SK-N-MC (cell line): ENCODE measurements around the gene RTCA.
A peak's percentile ranks its signal among the peaks of the same experiment; 100 is the strongest.
"Not testable (repeated sequence)": the region's sequence is repeated elsewhere in the genome, so short reads cannot be mapped to it uniquely, and the experiment has no call there.

Experiments
- DNase-seq: peaks from one replicate; pipeline ENCODE4 v3.0.0-alpha.2; 2011; ENCODE audit warnings: low read depth, low spot score
- H3K27ac ChIP-seq: fragments of 200-600 bp; sonication (generic); 2 replicates; pipeline ENCODE4 v1.5.1; 2016; ENCODE audit warnings: mixed run types
- H3K36me3 ChIP-seq: fragments of 200-600 bp; sonication (generic); 2 replicates; pipeline ENCODE4 v1.6.1; 2017; ENCODE audit warnings: antibody characterized with exemption, low read length, mixed read lengths; ENCODE audit not compliant: insufficient read depth
- H3K4me3 ChIP-seq: fragments of 200-600 bp; sonication (generic); 2 replicates; pipeline ENCODE4 v1.5.1; 2016
- H3K9ac ChIP-seq: fragments of 200-600 bp; sonication (generic); 2 replicates; pipeline ENCODE4 v1.8.0; 2017; ENCODE audit warnings: mixed run types, mixed read lengths; ENCODE audit not compliant: insufficient read length
- H3K9me3 ChIP-seq: fragments of 200-600 bp; sonication (generic); 2 replicates; pipeline ENCODE4 v1.6.1; 2017; ENCODE audit warnings: low read depth, mild to moderate bottlenecking, antibody characterized with exemption, low read length, moderate library complexity, mixed read lengths
- EZH2 ChIP-seq: fragments of 200-600 bp; sonication (generic); IDR thresholded peaks from one replicate; pipeline ENCODE4 v1.6.1; 2017; ENCODE audit warnings: antibody characterized with exemption
- FOXP2 ChIP-seq: optimal IDR thresholded peaks from 2 replicates; pipeline ENCODE3; 2011; ENCODE audit warnings: mild to moderate bottlenecking, moderate library complexity; ENCODE audit not compliant: insufficient read depth; ENCODE audit errors: extremely low read length, control extremely low read depth
- POLR2AphosphoS5 ChIP-seq: IDR thresholded peaks from 2 replicates; pipeline ENCODE4 v1.6.1; 2012; ENCODE audit warnings: mild to moderate bottlenecking, low read depth, low read length, borderline replicate concordance

The RTCA gene

GRCh38 chr1:100250264-100250663 lies 15.8 kb upstream of the RTCA start:
- H3K9ac ChIP-seq, result peak overlapping the region; percentile 21
- peak overlapping the region; percentile 94 for H3K4me3 ChIP-seq
- DNase-seq, result no peak
- no peaks in the 10 kb centered on the region for H3K36me3 ChIP-seq
- peak overlapping the region; percentile 52; the same call in 1 of the 2 replicates for H3K27ac ChIP-seq
- TF ChIP-seq FOXP2 (no peak), POLR2AphosphoS5 (no peak), EZH2 (no peak)
- no peaks in the 10 kb centered on the region for H3K9me3 ChIP-seq

- Histone ChIP-seq H3K27ac (no peak overlapping the region), H3K36me3 (no peaks in the 10 kb centered on the region), H3K9me3 (no peaks in the 10 kb centered on the region), H3K9ac (no peak overlapping the region), H3K4me3 (no peak overlapping the region; the same call in 1 of the 2 replicates)
- no peak for DNase-seq
- no peak for TF ChIP-seq POLR2AphosphoS5
- no peak for TF ChIP-seq FOXP2
- TF ChIP-seq EZH2, result no peak
Measured at GRCh38 chr1:100250807-100251206, 15.2 kb upstream of the RTCA start.

- no peak for DNase-seq
- Histone ChIP-seq H3K27ac (no peak overlapping the region), H3K36me3 (no peaks in the 10 kb centered on the region), H3K4me3 (no peak overlapping the region), H3K9ac (no peak overlapping the region), H3K9me3 (no peaks in the 10 kb centered on the region)
- TF ChIP-seq POLR2AphosphoS5, result no peak
- no peak for TF ChIP-seq FOXP2
- TF ChIP-seq EZH2, result no peak
Measured at GRCh38 chr1:100252901-100253300, 13.1 kb upstream of the RTCA start.

GRCh38 chr1:100253552-100253951 lies 12.5 kb upstream of the RTCA start:
- no peaks in the 10 kb centered on the region for H3K36me3 ChIP-seq
- H3K4me3 ChIP-seq, result no peak overlapping the region
- DNase-seq, result no peak
- H3K9me3 ChIP-seq, result no peaks in the 10 kb centered on the region
- TF ChIP-seq EZH2 (no peak), FOXP2 (no peak), POLR2AphosphoS5 (no peak)
- no peak overlapping the region for H3K27ac ChIP-seq
- no peak overlapping the region for H3K9ac ChIP-seq

DNA sequence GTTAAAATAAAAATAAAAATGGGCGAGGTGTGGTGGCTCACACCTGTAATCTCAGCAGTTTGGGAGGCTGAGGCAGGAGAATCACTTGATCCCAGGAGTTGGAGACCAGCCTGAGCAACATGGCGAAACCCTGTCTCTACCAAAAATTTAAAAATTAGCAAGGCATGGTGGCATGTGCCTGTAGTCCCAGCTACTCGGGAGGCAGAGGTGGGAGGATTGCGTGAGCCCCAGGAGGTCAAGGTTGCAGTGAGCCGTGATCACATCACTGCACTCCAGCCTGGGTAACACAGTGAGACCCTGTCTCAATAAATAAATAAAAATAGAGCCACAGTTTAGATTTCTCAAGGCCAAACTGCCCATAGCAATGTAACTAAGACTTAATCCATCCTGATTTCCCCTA lies 9.7 kb upstream of the RTCA start:
- DNase-seq, H3K4me3 ChIP-seq, H3K9me3 ChIP-seq, H3K27ac ChIP-seq, H3K36me3 ChIP-seq, H3K9ac ChIP-seq: not testable (repeated sequence)

DNA sequence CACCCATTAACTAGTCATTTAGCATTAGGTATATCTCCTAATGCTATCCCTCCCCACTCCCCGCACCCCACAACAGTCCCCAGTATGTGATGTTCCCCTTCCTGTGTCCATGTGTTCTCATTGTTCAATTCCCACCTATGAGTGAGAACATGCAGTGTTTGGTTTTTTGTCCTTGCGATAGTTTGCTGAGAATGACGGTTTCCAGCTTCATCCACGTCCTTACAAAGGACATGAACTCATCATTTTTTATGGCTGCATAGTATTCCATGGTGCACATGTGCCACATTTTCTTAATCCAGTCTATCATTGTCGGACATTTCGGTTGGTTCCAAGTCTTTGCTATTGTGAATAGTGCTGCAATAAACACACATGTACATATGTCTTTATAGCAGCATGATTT lies 7.6 kb upstream of the RTCA start:
- not testable (repeated sequence) for H3K27ac ChIP-seq, H3K4me3 ChIP-seq, H3K9ac ChIP-seq, DNase-seq, H3K36me3 ChIP-seq, H3K9me3 ChIP-seq

DNA sequence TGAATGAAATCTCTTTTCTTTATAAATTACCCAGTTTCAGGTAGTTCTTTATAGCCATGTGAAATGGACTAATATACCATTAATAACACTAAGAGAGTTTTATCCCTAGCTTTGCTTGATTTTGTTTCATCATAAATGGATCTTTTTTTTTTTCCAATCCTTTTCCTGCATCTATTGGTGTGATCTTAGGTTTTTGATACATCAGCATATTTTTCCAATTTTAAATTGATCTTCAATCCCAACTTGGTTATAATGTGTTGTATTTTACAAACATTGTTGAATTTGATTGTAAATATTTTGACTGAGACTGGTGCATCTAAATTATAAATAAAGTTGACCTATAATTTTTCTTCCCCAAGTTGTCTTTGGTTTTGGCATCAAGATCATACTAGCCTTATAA lies 4.3 kb upstream of the RTCA start:
- DNase-seq, result no peak
- no peak overlapping the region for H3K4me3 ChIP-seq
- H3K36me3 ChIP-seq, result peaks cover 7% of the 10 kb centered on the region
- peaks cover 7% of the 10 kb centered on the region; the same call in 1 of the 2 replicates for H3K9me3 ChIP-seq
- TF ChIP-seq FOXP2 (no peak), EZH2 (no peak), POLR2AphosphoS5 (no peak)
- H3K27ac ChIP-seq, result no peak overlapping the region
- H3K9ac ChIP-seq, result no peak overlapping the region

GRCh38 chr1:100264081-100264480 lies 1.9 kb upstream of the RTCA start:
- H3K9me3 ChIP-seq, DNase-seq, H3K9ac ChIP-seq, H3K4me3 ChIP-seq, H3K27ac ChIP-seq: not testable (repeated sequence)
- peaks cover 27% of the 10 kb centered on the region for H3K36me3 ChIP-seq

DNA sequence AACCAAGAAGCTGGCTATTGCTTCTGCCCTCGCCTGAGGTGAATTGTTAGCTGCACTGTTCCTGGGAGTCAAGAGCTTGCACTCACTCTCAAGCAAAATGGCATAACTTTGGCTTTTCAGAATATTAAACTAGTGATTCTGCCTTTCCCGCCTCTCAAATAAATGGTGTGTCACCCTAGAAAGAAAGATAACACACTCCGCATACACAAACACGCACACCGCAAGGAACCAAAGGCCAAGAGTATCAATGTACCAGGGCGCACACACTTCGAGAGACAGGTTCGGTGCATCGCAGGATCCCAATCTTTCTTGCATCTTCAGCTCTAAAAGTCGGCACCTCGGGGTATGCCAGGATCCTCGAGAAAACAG lies 470 bp upstream of the RTCA start:
- Histone ChIP-seq H3K9ac (peak overlapping the region; percentile 96), H3K27ac (peak overlapping the region; percentile 29), H3K36me3 (peaks cover 35% of the 10 kb centered on the region), H3K4me3 (peak overlapping the region; percentile 85), H3K9me3 (peaks cover 7% of the 10 kb centered on the region; the same call in 1 of the 2 replicates)
- TF ChIP-seq EZH2 (no peak), POLR2AphosphoS5 (no peak), FOXP2 (no peak)
- DNase-seq, result peak; percentile 39
